Adipocyte (in vitro differentiated cells): Measurements from ENCODE around the gene HLA-DQB2.

Experiments used
- DNase-seq: peaks from one replicate; pipeline ENCODE4 v3.0.0-alpha.2; 2015; ENCODE audit warnings: low read depth
- H3K27me3 ChIP-seq: replicated peaks from 2 replicates; pipeline ENCODE4 v1.7.0; 2013; ENCODE audit warnings: mild to moderate bottlenecking, low read length, moderate library complexity; ENCODE audit not compliant: control insufficient read depth, insufficient read depth
- H3K36me3 ChIP-seq: 2 replicates; pipeline ENCODE4 v1.7.0; 2013; ENCODE audit warnings: low read length, mild to moderate bottlenecking, moderate library complexity; ENCODE audit not compliant: control insufficient read depth, insufficient read depth, severe bottlenecking
- H3K4me1 ChIP-seq: 2 replicates; pipeline ENCODE4 v1.7.0; 2013; ENCODE audit warnings: mild to moderate bottlenecking, low read length, moderate library complexity; ENCODE audit not compliant: control insufficient read depth, insufficient read depth
- H3K4me3 ChIP-seq: 2 replicates; pipeline ENCODE4 v1.7.0; 2013; ENCODE audit warnings: mild to moderate bottlenecking, low read length, moderate library complexity
- H3K9ac ChIP-seq: 2 replicates; pipeline ENCODE4 v1.7.0; 2013; ENCODE audit warnings: mild to moderate bottlenecking, low read length, moderate library complexity
- H3K9me3 ChIP-seq: 2 replicates; pipeline ENCODE4 v1.7.0; 2013; ENCODE audit warnings: mild to moderate bottlenecking, low read length, moderate library complexity; ENCODE audit not compliant: control insufficient read depth

The HLA-DQB2 gene

DNA sequence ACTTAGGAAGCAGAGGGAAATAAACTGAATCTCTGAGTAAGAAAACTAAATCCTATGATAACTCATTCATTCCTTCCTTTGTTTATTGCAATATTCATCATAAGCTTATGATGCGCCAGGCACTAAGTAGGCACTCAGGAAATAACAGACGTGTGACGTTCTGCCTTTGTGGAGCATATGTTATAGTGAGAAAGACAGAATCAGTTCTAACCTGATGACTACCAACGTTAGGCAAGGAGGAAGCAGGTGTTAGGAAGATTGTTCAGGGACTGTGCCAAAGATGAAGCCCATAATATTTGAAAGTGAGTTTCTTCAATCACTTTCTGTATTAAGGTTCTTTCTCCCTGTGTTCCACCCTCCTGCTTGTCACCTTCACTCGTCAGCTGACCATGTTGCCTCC lies 18.6 kb downstream of the HLA-DQB2 start:
- Histone ChIP-seq H3K4me1 (no peaks in the 10 kb centered on the region), H3K36me3 (no peaks in the 10 kb centered on the region), H3K9me3 (no peaks in the 10 kb centered on the region), H3K27me3 (peaks cover 51% of the 10 kb centered on the region), H3K9ac (no peak overlapping the region), H3K4me3 (no peak overlapping the region)
- DNase-seq = no peak

DNA sequence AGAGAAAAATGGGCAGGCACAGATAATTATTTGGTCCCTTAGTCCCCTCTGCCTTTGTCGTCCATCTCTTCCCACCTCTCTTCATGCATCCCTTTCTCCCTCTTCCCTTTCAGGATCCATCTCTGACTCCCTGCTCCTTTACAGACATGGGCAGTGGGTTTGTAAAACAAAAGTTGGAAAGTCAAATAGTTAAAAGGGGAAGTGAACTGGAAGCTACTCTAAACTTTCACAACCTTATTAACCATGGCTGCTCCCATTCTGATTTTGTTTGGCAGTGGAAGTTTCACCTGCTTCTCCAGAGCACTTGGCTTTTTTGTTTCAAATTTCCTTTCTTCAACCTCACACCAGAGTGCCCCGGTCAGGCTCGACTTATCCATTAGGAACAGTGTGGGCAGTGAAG lies 21.0 kb downstream of the HLA-DQB2 start:
- Histone ChIP-seq H3K4me3 (no peak overlapping the region), H3K4me1 (no peaks in the 10 kb centered on the region), H3K9ac (no peak overlapping the region), H3K36me3 (no peaks in the 10 kb centered on the region), H3K27me3 (peaks cover 56% of the 10 kb centered on the region), H3K9me3 (no peaks in the 10 kb centered on the region)
- no peak for DNase-seq

DNA sequence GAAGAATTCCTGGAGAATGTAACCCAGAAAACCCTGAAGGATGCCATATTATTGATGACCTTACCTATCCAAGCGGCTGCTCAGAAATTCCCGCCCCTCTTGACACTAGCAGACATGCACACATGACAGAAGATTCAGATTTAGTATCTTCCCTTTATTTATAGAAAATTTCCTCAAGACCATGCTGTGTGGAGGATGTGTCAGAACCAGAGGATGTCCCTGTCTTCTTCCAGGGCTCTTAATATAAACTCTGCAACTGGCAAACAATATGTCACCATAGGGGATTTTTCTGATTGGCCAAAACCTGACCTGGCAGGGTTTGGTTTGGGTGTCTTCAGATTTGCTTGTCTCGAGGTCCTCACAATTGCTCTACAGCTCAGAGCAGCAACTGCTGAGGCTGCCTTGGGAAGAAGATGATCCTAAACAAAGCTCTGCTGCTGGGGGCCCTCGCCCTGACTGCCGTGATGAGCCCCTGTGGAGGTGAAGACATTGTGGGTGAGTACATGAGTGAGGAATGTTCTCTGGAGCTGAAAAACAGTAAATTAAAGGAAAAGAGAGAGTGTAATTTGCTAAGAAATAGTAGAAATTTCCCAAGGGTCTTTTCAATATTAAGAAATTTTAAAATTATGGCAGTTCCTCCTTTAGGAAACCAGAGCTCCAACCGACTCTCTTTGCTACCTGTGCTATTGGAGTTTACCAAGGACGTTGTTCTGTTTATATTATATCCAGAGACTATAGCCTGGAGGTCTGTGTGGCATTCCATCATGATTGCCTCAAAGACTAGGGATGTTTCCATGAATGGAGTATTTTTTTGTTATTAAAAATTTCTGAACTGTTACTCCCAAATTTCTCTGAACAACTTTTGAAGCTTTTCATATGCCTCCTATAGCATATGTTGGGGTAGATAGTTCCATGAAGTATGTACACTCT lies 22.0 kb downstream of the HLA-DQB2 start, which contains the start of gene HLA-DQA2:
TSS of gene HLA-DQA2 (plus strand) at position 361 of the 930 bp plus-strand sequence. CDS start at position 414, 53 bp downstream.
- Histone ChIP-seq H3K36me3 (no peaks in the 10 kb centered on the region), H3K4me1 (no peaks in the 10 kb centered on the region), H3K4me3 (no peak within 1 kb of the TSS), H3K9ac (no peak within 1 kb of the TSS), H3K9me3 (no peaks in the 10 kb centered on the region), H3K27me3 (peaks cover 57% of the 10 kb centered on the region)
- DNase-seq = no peak

DNA sequence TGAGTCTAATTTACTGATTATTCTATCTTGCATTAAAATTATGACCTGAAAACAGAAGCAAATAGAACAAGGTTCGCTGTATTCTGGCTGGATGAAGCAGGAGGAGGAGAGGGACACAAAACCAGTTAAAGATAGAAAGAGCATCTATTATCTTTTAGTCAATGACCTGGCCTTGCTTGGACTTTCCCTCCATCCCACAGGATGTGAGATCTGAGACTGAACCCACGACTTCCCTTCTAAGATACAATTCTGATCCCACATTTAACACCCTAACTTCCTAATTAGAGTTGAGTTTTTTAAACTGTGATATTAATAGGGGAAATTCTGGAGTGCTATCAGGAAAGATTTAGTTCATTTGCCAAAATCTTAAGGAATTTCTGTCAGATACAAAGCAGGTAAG lies 25.2 kb downstream of the HLA-DQB2 start:
- no peaks in the 10 kb centered on the region for H3K9me3 ChIP-seq
- no peaks in the 10 kb centered on the region for H3K36me3 ChIP-seq
- no peaks in the 10 kb centered on the region for H3K4me1 ChIP-seq
- H3K9ac ChIP-seq = no peak overlapping the region
- DNase-seq = no peak
- no peak overlapping the region for H3K4me3 ChIP-seq
- H3K27me3 ChIP-seq = peaks cover 42% of the 10 kb centered on the region

DNA sequence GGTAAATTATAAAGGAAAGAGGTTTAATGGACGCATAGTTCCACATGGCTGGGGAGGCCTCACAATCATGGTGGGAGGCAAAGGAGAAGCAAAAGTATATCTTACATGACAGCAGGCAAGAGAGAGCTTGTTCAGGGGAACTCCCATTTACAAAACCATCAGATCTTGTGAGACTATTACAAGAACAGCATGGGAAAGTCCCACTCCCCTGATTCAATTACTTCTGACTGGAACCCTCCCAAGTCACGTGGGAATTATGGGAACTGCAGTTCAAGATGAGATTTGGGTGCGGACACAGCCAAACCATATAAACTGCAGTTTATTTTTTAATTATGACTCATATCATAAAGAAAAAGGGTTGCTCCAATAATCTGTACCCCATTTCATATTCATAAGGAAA lies 44.5 kb downstream of the HLA-DQB2 start:
- H3K27me3 ChIP-seq = peaks cover 44% of the 10 kb centered on the region
- H3K4me1 ChIP-seq = no peaks in the 10 kb centered on the region
- DNase-seq = no peak
- no peak overlapping the region for H3K9ac ChIP-seq
- H3K36me3 ChIP-seq = no peaks in the 10 kb centered on the region
- no peak overlapping the region for H3K4me3 ChIP-seq
- H3K9me3 ChIP-seq = no peaks in the 10 kb centered on the region

DNA sequence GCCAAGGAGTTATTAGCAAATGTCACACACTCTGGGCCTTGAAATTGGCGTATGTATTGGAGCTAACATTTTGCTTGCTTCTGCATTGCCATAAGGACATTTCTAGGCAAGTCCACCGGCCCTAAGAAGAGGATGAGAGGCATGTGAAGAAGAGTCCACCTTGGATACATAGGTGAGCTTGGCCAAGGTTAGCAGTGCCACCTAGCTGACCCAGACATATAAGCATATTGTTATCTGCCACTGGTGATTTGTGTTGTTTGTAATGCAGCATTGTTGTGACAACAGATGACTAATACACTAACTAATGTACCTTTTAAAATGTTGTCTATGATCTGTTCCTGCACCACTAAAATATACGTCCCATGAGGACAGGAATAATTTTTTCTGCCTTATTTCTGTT lies 46.9 kb downstream of the HLA-DQB2 start:
- H3K4me1 ChIP-seq = no peaks in the 10 kb centered on the region
- H3K27me3 ChIP-seq = peaks cover 42% of the 10 kb centered on the region
- no peak for DNase-seq
- no peak overlapping the region for H3K4me3 ChIP-seq
- no peak overlapping the region for H3K9ac ChIP-seq
- no peaks in the 10 kb centered on the region for H3K36me3 ChIP-seq
- no peaks in the 10 kb centered on the region for H3K9me3 ChIP-seq

DNA sequence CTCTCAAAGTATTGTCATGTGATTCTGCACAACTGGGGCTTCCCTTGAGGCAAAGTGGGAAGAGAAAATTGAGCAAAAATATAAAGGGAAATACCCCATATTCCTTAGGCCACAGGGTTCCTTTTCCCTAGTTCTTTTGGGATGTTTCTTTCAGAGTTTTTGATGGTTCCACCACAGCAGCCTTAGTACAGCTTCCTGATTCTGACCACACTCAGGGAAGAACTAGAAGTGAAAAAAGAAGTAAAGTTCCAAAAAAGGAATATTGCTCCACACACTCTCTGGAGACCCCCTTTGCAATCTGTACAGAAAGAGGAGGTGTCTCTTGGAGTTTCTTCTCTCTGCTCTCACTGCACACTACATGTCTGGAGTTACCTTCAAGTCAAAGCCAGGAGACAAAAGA lies 50.1 kb downstream of the HLA-DQB2 start:
- Histone ChIP-seq H3K27me3 (peaks cover 24% of the 10 kb centered on the region), H3K36me3 (no peaks in the 10 kb centered on the region), H3K9me3 (no peaks in the 10 kb centered on the region), H3K4me3 (no peak overlapping the region), H3K4me1 (no peaks in the 10 kb centered on the region), H3K9ac (no peak overlapping the region)
- no peak for DNase-seq

DNA sequence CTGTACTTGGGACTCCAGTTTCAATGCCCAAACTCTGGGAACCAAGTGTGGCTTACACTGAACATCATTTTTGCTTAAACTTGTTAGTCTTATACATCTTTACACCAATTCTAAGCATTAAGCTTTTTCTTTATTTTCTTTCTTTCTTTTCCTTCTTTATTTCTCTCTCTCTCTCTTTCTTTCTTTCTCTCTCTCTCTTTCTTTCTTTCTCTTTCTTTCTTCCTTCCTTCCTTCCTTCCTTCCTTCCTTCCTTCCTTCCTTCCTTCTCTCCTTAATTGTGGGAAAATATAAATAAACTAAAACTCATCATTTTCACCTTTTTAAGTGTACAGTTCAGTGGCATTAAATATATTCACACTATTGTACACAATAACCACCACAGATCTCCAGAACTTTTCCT lies 53.7 kb downstream of the HLA-DQB2 start:
- no peak for DNase-seq
- H3K36me3 ChIP-seq = no peaks in the 10 kb centered on the region
- H3K9me3 ChIP-seq = no peaks in the 10 kb centered on the region
- H3K9ac ChIP-seq = no peak overlapping the region
- no peak overlapping the region for H3K4me3 ChIP-seq
- peaks cover 13% of the 10 kb centered on the region for H3K27me3 ChIP-seq
- no peaks in the 10 kb centered on the region for H3K4me1 ChIP-seq
